IPS DF 4.7 (cell line): ENCODE measurements around the gene APOE.
A peak's percentile ranks its signal among the peaks of the same experiment; 100 is the strongest.

Experiments
- DNase-seq: peaks from one replicate; pipeline ENCODE4 v3.0.0-alpha.2; 2013; ENCODE audit warnings: low spot score; ENCODE audit errors: extremely low read depth

APOE gene

GRCh38 chr19:44951179-44952159 is 45.9 kb downstream of the APOE start:
- DNase-seq = peak; percentile 16

- DNase-seq = no peak
Measured at GRCh38 chr19:44954278-44954648, 48.7 kb downstream of the APOE start.

- peak; percentile 83 for DNase-seq
Measured at GRCh38 chr19:44954649-44955504, 49.3 kb downstream of the APOE start, which contains the start of gene CLPTM1. Gene CLPTM1 (plus strand): TSS chr19:44955380. CDS start chr19:44955396, 16 bp downstream.

- no peak for DNase-seq
Measured at GRCh38 chr19:44955505-44956439, 50.2 kb downstream of the APOE start.

GRCh38 chr19:44957526-44957925 is 51.9 kb downstream of the APOE start:
- DNase-seq = no peak

GRCh38 chr19:44958090-44958489 is 52.5 kb downstream of the APOE start:
- no peak for DNase-seq
